HepG2 (cell line): Measurements from ENCODE around the gene EPB41. TPM values are rescaled to one million over a fixed set of nuclear protein-coding genes. Genes with fewer than 3 reads are reported as not detected.

ENCODE experiments used
- ADNP ChIP-seq: sonication (generic); formaldehyde crosslinking; IDR thresholded peaks from 2 replicates; pipeline ENCODE4 v1.4.0; 2020; ENCODE audit warnings: missing genetic modification reagents
- FOXO1 ChIP-seq: sonication (generic); formaldehyde crosslinking; IDR thresholded peaks from 2 replicates; pipeline ENCODE4 v1.4.0; 2020; ENCODE audit warnings: missing genetic modification reagents
- GATAD1 ChIP-seq: IDR thresholded peaks from 2 replicates; pipeline ENCODE4 v1.6.1; 2016; ENCODE audit warnings: missing genetic modification reagents, missing compliant biosample characterization
- GTF3A ChIP-seq: sonication (generic); formaldehyde crosslinking; conservative IDR thresholded peaks from 2 replicates; pipeline ENCODE4 v1.4.0; 2020; ENCODE audit warnings: mild to moderate bottlenecking, missing genetic modification reagents
- HNRNPK ChIP-seq: fragments of 200-400 bp; formaldehyde crosslinking; IDR thresholded peaks from 2 replicates; pipeline ENCODE4 v1.6.1; 2018; ENCODE audit warnings: low read length, low read depth, moderate library complexity, mild to moderate bottlenecking; ENCODE audit not compliant: poor library complexity, severe bottlenecking
- MED13 ChIP-seq: sonication (generic); formaldehyde crosslinking; IDR thresholded peaks from 2 replicates; pipeline ENCODE4 v1.5.0; 2020; ENCODE audit warnings: missing genetic modification reagents
- MNT ChIP-seq: fragments of 450-650 bp; IDR thresholded peaks from 2 replicates; pipeline ENCODE4 v1.6.1; 2016
- SRSF4 ChIP-seq: fragments of 200-400 bp; formaldehyde crosslinking; IDR thresholded peaks from one replicate; pipeline ENCODE4 v1.6.1; 2018; ENCODE audit warnings: mild to moderate bottlenecking, low read depth, low read length, moderate library complexity; ENCODE audit not compliant: poor library complexity, severe bottlenecking
- TBX3 ChIP-seq: fragments of 450-650 bp; IDR thresholded peaks from 2 replicates; pipeline ENCODE4 v1.6.1; 2017; ENCODE audit warnings: antibody characterized with exemption, mild to moderate bottlenecking, inconsistent platforms, borderline replicate concordance
- ZBTB26 ChIP-seq: IDR thresholded peaks from 2 replicates; pipeline ENCODE4 v1.6.1; 2016; ENCODE audit warnings: missing compliant biosample characterization, missing genetic modification reagents, borderline replicate concordance
- ZBTB34 ChIP-seq: sonication (generic); formaldehyde crosslinking; IDR thresholded peaks from 2 replicates; pipeline ENCODE4 v1.8.0; 2022; ENCODE audit warnings: mild to moderate bottlenecking, missing genetic modification reagents
- ZFP1 ChIP-seq: IDR thresholded peaks from 2 replicates; pipeline ENCODE4 v1.6.1; 2016
- ZNF3 ChIP-seq: IDR thresholded peaks from 2 replicates; pipeline ENCODE4 v1.7.0; 2017; ENCODE audit warnings: inconsistent platforms
- ZNF512 ChIP-seq: sonication (generic); formaldehyde crosslinking; IDR thresholded peaks from 2 replicates; pipeline ENCODE4 v1.4.0; 2020; ENCODE audit warnings: mild to moderate bottlenecking, missing genetic modification reagents
- ZNF513 ChIP-seq: sonication (generic); formaldehyde crosslinking; conservative IDR thresholded peaks from 2 replicates; pipeline ENCODE4 v1.5.0; 2020; ENCODE audit warnings: missing genetic modification reagents
- ZNF556 ChIP-seq: sonication (generic); formaldehyde crosslinking; IDR thresholded peaks from 2 replicates; pipeline ENCODE4 v1.4.0; 2020; ENCODE audit warnings: mild to moderate bottlenecking, missing genetic modification reagents, borderline replicate concordance
- ZNF562 ChIP-seq: sonication (generic); formaldehyde crosslinking; IDR thresholded peaks from 2 replicates; pipeline ENCODE4 v1.8.0; 2022; ENCODE audit warnings: missing genetic modification reagents, borderline replicate concordance
- ZNF574 ChIP-seq: sonication (generic); formaldehyde crosslinking; IDR thresholded peaks from 2 replicates; pipeline ENCODE4 v1.4.0; 2020; ENCODE audit warnings: missing genetic modification reagents
- ZNF792 ChIP-seq: IDR thresholded peaks from 2 replicates; pipeline ENCODE4 v1.6.1; 2016
- polyA plus RNA-seq, 8 experiments: library from polyadenylated mRNA; depleted of rRNA in 3 of 8; stranded (reverse) in 7 of 8; unstranded in 1 of 8; fragments of >200 nt; fragmentation: Illumina TruSeq in 4 of 8; extraction: Trizol in 4 of 8; gene quantifications; 2 replicates each; pipeline versions ENCODE4 v1.2.1 to v1.2.3, GENCODE V29; 2011 to 2016; ENCODE audit warnings: low read depth in 4 of 8, missing spikeins in 1 of 8, mixed read lengths in 1 of 8; ENCODE audit not compliant: insufficient read depth in 1 of 8
- total RNA-seq, 5 experiments: library from RNA; depleted of rRNA; stranded (reverse); fragments of >200 nt; fragmentation: Illumina TruSeq; extraction: Trizol; gene quantifications; 2 replicates each; pipeline ENCODE4 v1.2.3, GENCODE V29; 2016; ENCODE audit warnings: low read depth in 1 of 5

The EPB41 gene
- total and polyA plus RNA-seq, 2 of the 13 experiments (the other 11 are each of a cell fraction or from before 2014, with no cell fraction given), result 34.5 to 46.7 TPM

- no peak for TF ChIP-seq ZNF574 (CRISPR knock-in tag)
- TF ChIP-seq ZBTB34, result no peak
- peak; percentile 54 for TF ChIP-seq HNRNPK
- no peak for TF ChIP-seq ZBTB26 (CRISPR knock-in tag)
- no peak for TF ChIP-seq TBX3
- TF ChIP-seq ZNF513, result no peak
- no peak for TF ChIP-seq MNT
- TF ChIP-seq ZNF556 (CRISPR knock-in tag), result no peak
- TF ChIP-seq MED13 (CRISPR knock-in tag), result no peak
- no peak for TF ChIP-seq GTF3A
- TF ChIP-seq ADNP, result no peak
- TF ChIP-seq ZNF512 (CRISPR knock-in tag), result no peak
- TF ChIP-seq ZNF792 (CRISPR knock-in tag), result 0 out of 2 replicates have a peak, but pooled peaks have one; percentile 6
- TF ChIP-seq GATAD1 (CRISPR knock-in tag), result no peak
- no peak for TF ChIP-seq ZNF3 (CRISPR knock-in tag)
- TF ChIP-seq FOXO1 (CRISPR knock-in tag), result no peak
- TF ChIP-seq ZNF562 (CRISPR knock-in tag), result no peak
- TF ChIP-seq SRSF4, result no peak
- no peak; the same call in 1 of the 2 replicates for TF ChIP-seq ZFP1 (CRISPR knock-in tag)
These were observed 210.2 kb downstream of the EPB41 start (continued) for GRCh38 chr1:29124366-29125236.
